Nephron progenitor cell (in vitro differentiated cells): ENCODE data around the gene SCD5.

ENCODE experiments used
- DNase-seq: peaks from one replicate; pipeline ENCODE4 v3.0.0; 2021
- H3K27ac Mint-ChIP-seq: 2 replicates; pipeline ENCODE4 v1.8.0; 2021; ENCODE audit warnings: mild to moderate bottlenecking, moderate library complexity, mixed read lengths
- H3K27me3 Mint-ChIP-seq: 2 replicates; pipeline ENCODE4 v1.8.0; 2021; ENCODE audit warnings: mild to moderate bottlenecking, low read depth, mixed read lengths; ENCODE audit not compliant: poor library complexity
- H3K36me3 Mint-ChIP-seq: 2 replicates; pipeline ENCODE4 v1.8.0; 2021; ENCODE audit warnings: low read depth, mixed read lengths
- H3K4me1 Mint-ChIP-seq: 2 replicates; pipeline ENCODE4 v1.8.0; 2021; ENCODE audit warnings: mixed read lengths
- H3K4me3 Mint-ChIP-seq: 2 replicates; pipeline ENCODE4 v1.8.0; 2021; ENCODE audit warnings: mild to moderate bottlenecking, moderate library complexity, mixed read lengths
- H3K9me3 Mint-ChIP-seq: 2 replicates; pipeline ENCODE4 v1.8.0; 2021; ENCODE audit warnings: mild to moderate bottlenecking, moderate library complexity, mixed read lengths
- TF ChIP-seq, protein P1 (sequence below): fragments of 200-600 bp; sonication (generic); IDR thresholded peaks from 2 replicates; pipeline ENCODE4 v1.5.0; 2021; ENCODE audit warnings: antibody characterized with exemption

SCD5 gene

DNA sequence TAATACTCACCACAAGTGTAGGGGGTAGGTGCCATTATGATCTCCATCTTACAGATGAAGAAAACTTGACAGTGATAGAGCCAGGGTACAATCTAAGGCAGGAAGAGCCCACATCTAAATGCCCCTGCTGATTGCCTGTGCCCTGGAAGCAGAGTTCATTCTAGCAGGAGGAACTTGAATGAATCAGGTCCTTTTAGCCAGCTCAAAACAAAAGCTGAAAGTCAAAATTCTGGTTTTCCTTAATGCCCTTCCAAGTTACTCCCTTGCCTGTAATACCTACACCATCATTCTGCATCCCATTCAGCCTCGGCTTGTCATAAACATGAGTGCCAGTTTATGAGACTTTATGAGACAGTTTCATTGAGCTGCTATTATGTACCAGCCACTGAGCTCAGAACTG, 89.6 kb downstream of the SCD5 start:
- peaks cover 35% of the 10 kb centered on the region for H3K4me1 Mint-ChIP-seq
- DNase-seq = no peak

DNA sequence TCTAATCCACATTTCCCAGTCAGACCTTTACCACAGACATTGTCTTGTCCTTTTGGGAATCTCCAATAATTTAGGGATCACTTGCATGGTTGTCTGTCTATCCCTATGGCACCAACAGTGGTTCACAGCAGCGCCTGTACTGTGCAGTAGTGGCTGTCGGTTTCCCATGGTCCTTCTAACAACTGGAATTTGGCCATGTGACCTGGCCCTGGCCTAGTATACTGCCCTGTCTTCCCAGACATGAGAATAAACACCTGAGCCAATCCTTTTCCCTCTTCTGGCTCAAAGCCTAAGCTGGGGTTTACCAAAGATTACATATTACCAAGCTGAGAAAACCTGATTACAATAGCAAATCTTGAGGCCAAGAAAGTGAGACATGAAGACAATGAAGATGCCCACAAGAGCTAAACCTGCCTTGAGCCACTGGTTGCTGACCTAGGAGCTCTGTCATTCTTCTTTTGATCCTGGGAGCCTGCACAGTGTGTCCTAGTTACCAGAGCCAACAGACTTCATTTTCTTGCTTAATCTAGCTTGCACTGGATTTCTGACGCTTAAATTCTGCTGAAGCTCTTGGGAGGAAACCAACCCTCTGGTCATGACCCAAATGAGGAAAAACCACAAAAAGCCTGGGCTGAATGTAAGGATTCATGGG, 92.1 kb downstream of the SCD5 start:
- Mint-ChIP-seq H3K9me3 (no peaks in the 10 kb centered on the region), H3K27ac (no peak overlapping the region), H3K36me3 (peaks cover 5% of the 10 kb centered on the region), H3K27me3 (no peaks in the 10 kb centered on the region), H3K4me3 (no peak overlapping the region), H3K4me1 (peaks cover 35% of the 10 kb centered on the region)
- no peak for DNase-seq
- TF ChIP-seq, protein P1, sequence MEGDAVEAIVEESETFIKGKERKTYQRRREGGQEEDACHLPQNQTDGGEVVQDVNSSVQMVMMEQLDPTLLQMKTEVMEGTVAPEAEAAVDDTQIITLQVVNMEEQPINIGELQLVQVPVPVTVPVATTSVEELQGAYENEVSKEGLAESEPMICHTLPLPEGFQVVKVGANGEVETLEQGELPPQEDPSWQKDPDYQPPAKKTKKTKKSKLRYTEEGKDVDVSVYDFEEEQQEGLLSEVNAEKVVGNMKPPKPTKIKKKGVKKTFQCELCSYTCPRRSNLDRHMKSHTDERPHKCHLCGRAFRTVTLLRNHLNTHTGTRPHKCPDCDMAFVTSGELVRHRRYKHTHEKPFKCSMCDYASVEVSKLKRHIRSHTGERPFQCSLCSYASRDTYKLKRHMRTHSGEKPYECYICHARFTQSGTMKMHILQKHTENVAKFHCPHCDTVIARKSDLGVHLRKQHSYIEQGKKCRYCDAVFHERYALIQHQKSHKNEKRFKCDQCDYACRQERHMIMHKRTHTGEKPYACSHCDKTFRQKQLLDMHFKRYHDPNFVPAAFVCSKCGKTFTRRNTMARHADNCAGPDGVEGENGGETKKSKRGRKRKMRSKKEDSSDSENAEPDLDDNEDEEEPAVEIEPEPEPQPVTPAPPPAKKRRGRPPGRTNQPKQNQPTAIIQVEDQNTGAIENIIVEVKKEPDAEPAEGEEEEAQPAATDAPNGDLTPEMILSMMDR = no peak

More for the DNA sequence above, 89.6 kb downstream of the SCD5 start:
- no peak overlapping the region for H3K4me3 Mint-ChIP-seq
- peaks cover 4% of the 10 kb centered on the region for H3K27me3 Mint-ChIP-seq
- H3K9me3 Mint-ChIP-seq = no peaks in the 10 kb centered on the region
- H3K36me3 Mint-ChIP-seq = no peaks in the 10 kb centered on the region
- TF ChIP-seq, protein P1 = no peak
- H3K27ac Mint-ChIP-seq = no peak overlapping the region

DNA sequence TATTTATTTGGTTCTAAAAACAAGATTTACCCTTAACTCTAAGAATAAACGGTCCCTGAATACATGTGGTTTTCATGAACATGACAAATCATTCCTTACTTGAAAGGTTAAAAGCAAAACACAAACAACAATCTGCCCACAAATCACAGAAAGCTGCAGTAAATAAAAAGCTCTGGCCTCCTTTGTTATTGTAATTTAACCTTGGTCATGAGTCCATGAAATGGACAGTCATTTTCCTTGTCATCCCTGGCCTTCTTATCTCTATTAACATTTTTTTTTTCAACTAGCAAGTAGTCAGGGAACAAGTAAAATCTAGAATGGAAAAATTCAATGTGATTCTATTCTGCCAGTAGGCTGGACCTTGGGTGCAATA, 92.7 kb downstream of the SCD5 start:
- no peak overlapping the region for H3K4me3 Mint-ChIP-seq
- H3K27ac Mint-ChIP-seq = no peak overlapping the region
- DNase-seq = no peak
- H3K27me3 Mint-ChIP-seq = no peaks in the 10 kb centered on the region
- TF ChIP-seq, protein P1 = no peak
- H3K4me1 Mint-ChIP-seq = peaks cover 31% of the 10 kb centered on the region
- H3K9me3 Mint-ChIP-seq = no peaks in the 10 kb centered on the region
- H3K36me3 Mint-ChIP-seq = peaks cover 7% of the 10 kb centered on the region

DNA sequence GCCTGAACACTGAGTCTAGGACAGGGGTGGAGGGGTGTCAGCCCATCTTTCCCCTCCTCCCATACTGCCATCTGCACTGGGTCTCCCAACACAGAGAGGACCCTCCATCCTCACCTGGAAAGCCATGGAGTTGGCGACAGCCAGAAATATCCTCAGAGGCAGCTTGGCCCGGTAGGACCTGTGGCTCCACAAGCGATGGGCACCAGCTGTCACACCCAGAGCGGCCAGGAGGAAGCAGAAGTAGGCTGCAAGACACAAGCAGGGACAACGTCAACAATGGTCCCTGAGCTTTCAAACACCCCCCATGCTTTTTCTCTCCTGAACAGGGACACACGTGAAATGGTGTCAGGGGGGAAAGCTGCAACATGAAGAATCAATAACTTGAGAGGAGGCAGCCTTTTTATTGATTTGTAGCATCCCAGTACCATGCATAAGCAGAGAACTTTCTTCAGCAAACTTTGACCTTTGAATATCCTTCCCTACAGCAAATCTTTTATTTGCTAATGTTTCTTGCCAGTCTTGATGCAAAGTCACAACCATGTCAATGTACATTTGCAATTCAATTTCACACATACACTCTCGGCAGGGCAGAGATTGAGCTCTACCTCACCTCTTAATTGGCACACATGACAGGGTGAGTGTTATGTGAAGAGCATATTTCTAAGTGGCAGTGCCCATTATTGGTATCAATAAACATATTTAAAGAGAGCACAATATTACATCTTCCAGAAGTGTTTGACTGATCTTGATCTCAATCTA, 93.2 kb downstream of the SCD5 start:
- H3K4me1 Mint-ChIP-seq = peaks cover 26% of the 10 kb centered on the region
- no peak for DNase-seq
- H3K4me3 Mint-ChIP-seq = no peak overlapping the region
- H3K36me3 Mint-ChIP-seq = peaks cover 11% of the 10 kb centered on the region
- peak overlapping the region; percentile 33 for H3K27ac Mint-ChIP-seq
- no peaks in the 10 kb centered on the region for H3K27me3 Mint-ChIP-seq
- TF ChIP-seq, protein P1 = no peak
- H3K9me3 Mint-ChIP-seq = peaks cover under 1% of the 10 kb centered on the region

DNA sequence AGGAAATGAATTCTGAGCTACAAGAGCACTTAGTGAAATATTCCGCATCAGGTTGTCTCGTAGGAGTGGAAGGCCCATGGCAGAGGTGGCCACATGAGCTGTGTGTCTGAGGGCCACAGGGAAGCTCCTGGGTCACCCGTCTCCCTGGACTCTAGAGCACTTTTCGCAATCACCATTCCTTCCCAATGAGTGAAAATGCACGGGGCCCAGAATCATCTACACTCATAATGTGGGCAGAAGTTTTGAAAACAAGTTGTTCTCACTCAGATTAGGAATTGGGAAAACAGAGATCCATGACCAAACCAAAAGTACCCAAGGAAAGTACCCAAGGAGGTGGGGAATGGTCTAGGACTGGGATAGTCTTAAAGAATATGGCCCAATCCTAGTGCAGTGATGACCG, 94.4 kb downstream of the SCD5 start:
- peaks cover 14% of the 10 kb centered on the region for H3K4me1 Mint-ChIP-seq

More for the DNA sequence above, 94.4 kb downstream of the SCD5 start:
- Mint-ChIP-seq H3K4me3 (no peak overlapping the region), H3K9me3 (peaks cover 3% of the 10 kb centered on the region), H3K27ac (no peak overlapping the region), H3K27me3 (no peaks in the 10 kb centered on the region), H3K36me3 (peaks cover 16% of the 10 kb centered on the region)
- no peak for DNase-seq
- TF ChIP-seq, protein P1 = no peak
